GM12872 (cell line): ENCODE data around the gene SLC45A1.

ENCODE experiments used
- CTCF ChIP-seq: IDR thresholded peaks from 3 replicates; pipeline ENCODE4 v1.5.1; 2011; ENCODE audit warnings: low read depth, mild to moderate bottlenecking, low read length, moderate library complexity; ENCODE audit not compliant: insufficient read depth

The SLC45A1 gene

GRCh38 chr1:8357329-8358101, 39.6 kb downstream of the SLC45A1 start:
- TF ChIP-seq CTCF = no peak

GRCh38 chr1:8358241-8358896, 40.5 kb downstream of the SLC45A1 start:
- TF ChIP-seq CTCF = no peak

- no peak for TF ChIP-seq CTCF
Observed at GRCh38 chr1:8358897-8359616, 41.1 kb downstream of the SLC45A1 start.

- no peak for TF ChIP-seq CTCF
Observed at GRCh38 chr1:8359617-8360481, 41.9 kb downstream of the SLC45A1 start.

- no peak for TF ChIP-seq CTCF
Observed at GRCh38 chr1:8360493-8361197, 42.7 kb downstream of the SLC45A1 start.

GRCh38 chr1:8361198-8361849, 43.4 kb downstream of the SLC45A1 start:
- TF ChIP-seq CTCF = no peak
